HUES48 (cell line): ENCODE results near the gene SMC4.

Experiments
- H3K27ac ChIP-seq: one replicate; pipeline ENCODE4 v1.7.0; 2013; ENCODE audit warnings: low read depth, low read length, inconsistent platforms
- H3K27me3 ChIP-seq: 2 replicates; pipeline ENCODE4 v1.6.1; 2013; ENCODE audit warnings: mild to moderate bottlenecking, low read length; ENCODE audit not compliant: control insufficient read depth, insufficient read depth
- H3K36me3 ChIP-seq: 2 replicates; pipeline ENCODE4 v1.6.1; 2013; ENCODE audit warnings: low read length; ENCODE audit not compliant: control insufficient read depth, insufficient read depth
- H3K4me1 ChIP-seq: 2 replicates; pipeline ENCODE4 v1.6.1; 2013; ENCODE audit warnings: mild to moderate bottlenecking, low read length; ENCODE audit not compliant: control insufficient read depth, insufficient read depth
- H3K4me3 ChIP-seq: 2 replicates; pipeline ENCODE4 v1.5.1; 2013; ENCODE audit warnings: mild to moderate bottlenecking, low read depth, low read length
- H3K9ac ChIP-seq: 2 replicates; pipeline ENCODE4 v1.6.1; 2013; ENCODE audit warnings: mild to moderate bottlenecking, low read depth, low read length, moderate library complexity
- H3K9me3 ChIP-seq: 2 replicates; pipeline ENCODE4 v1.6.1; 2013; ENCODE audit warnings: low read length; ENCODE audit not compliant: control insufficient read depth, insufficient read depth

Gene SMC4

DNA sequence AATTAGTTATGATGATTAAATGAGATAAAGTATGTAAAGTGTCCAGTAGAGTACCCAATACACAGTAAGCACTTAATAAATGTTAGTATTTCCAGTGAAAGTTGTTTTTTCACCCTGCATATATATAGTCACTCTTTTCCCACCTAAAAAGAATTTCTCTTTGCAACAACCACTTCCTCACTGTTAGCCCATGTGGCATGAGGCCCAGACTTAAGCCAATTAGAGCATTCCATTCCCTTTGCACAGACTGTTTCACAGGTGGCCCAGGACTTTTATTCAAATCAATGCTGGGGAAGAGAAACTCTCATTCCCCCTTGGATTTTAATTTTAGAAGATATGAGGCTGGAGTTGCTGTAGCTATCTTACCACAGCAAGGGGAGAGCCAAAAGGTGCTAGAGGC, 4.2 kb upstream of the SMC4 start:
- no peaks in the 10 kb centered on the region for H3K27me3 ChIP-seq
- peak overlapping the region; percentile 63 for H3K27ac ChIP-seq
- no peak overlapping the region for H3K4me3 ChIP-seq
- H3K36me3 ChIP-seq, result no peaks in the 10 kb centered on the region
- H3K9ac ChIP-seq, result no peak overlapping the region
- peaks cover 4% of the 10 kb centered on the region; the same call in 1 of the 2 replicates for H3K4me1 ChIP-seq
- H3K9me3 ChIP-seq, result no peaks in the 10 kb centered on the region

DNA sequence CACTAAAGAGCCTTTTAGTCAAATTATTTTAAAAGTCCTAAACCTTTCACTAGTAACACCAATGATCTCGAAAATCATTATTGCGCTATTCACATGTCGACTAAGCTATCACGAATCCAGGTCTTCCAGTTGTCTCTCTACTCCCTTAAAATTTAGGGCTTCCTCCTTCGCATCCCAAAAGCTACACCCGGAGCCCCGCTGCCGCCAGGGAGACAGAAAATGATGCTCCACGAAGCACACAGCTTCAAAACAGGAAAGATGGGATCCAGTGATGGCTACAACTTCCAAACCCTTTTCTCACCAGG, 678 bp upstream of the SMC4 start:
- Histone ChIP-seq H3K4me1 (peaks cover 23% of the 10 kb centered on the region), H3K27me3 (no peaks in the 10 kb centered on the region), H3K9ac (peak overlapping the region; percentile 79), H3K9me3 (no peaks in the 10 kb centered on the region), H3K27ac (peak overlapping the region; percentile 100), H3K36me3 (peaks cover 21% of the 10 kb centered on the region), H3K4me3 (peak overlapping the region; percentile 97)

DNA sequence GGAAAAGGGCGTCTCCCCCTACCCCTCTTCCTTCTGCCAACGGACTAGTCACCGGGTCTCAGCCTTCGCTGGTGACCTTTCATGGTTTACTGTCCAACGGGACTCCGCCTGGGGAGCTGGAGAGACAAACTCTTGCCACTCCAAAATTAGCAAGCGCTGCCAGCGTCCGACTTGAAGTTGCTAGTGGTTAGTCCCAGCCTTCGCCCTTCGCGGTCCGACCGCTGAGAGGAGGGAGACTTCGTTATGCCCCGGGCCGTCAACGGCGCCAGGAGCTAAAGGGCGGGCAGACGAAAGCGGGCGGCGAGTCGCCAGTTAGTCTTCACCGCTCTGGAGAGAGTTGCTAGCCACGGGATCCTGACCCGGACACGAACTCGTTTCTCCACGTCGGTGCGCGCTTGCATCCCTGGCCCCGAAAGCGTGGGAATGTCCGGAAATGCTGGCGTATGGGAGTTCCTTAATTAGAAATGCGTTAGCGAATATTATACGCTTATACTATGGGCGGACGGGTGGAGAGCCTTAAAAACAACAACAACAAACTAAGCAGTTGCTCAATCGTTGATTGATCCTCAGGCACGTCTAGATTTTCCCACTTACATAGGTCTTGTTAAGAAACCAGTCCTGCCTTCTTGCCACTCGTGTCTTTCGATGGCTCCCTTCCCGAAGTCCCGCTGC, 716 bp downstream of the SMC4 start:
- Histone ChIP-seq H3K27me3 (no peaks in the 10 kb centered on the region), H3K4me3 (peak overlapping the region; percentile 97), H3K36me3 (peaks cover 35% of the 10 kb centered on the region), H3K9ac (peak overlapping the region; percentile 97), H3K4me1 (peaks cover 23% of the 10 kb centered on the region), H3K27ac (peak overlapping the region; percentile 100), H3K9me3 (no peaks in the 10 kb centered on the region)

DNA sequence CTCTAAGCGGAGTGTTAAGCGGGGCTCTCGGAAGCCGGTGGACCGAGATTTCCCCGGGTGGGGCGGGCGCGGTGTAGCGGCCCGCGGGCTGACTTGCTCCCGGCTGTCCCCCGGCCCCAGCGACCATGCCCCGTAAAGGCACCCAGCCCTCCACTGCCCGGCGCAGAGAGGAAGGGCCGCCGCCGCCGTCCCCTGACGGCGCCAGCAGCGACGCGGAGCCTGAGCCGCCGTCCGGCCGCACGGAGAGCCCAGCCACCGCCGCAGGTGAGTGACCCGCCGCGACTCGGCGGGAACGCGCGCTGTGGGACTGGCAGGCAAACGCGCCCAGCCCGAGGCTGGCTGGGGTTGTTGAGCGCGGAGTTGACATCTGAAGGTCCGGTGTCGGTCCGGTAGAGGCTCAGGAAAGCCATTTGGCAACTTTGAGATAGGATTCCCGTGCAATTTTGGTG, 1.3 kb downstream of the SMC4 start:
- H3K9me3 ChIP-seq, result no peaks in the 10 kb centered on the region
- no peaks in the 10 kb centered on the region for H3K27me3 ChIP-seq
- peak overlapping the region; percentile 97 for H3K9ac ChIP-seq
- peak overlapping the region; percentile 97 for H3K4me3 ChIP-seq
- H3K27ac ChIP-seq, result peak overlapping the region; percentile 100
- H3K4me1 ChIP-seq, result peaks cover 23% of the 10 kb centered on the region
- H3K36me3 ChIP-seq, result peaks cover 40% of the 10 kb centered on the region

DNA sequence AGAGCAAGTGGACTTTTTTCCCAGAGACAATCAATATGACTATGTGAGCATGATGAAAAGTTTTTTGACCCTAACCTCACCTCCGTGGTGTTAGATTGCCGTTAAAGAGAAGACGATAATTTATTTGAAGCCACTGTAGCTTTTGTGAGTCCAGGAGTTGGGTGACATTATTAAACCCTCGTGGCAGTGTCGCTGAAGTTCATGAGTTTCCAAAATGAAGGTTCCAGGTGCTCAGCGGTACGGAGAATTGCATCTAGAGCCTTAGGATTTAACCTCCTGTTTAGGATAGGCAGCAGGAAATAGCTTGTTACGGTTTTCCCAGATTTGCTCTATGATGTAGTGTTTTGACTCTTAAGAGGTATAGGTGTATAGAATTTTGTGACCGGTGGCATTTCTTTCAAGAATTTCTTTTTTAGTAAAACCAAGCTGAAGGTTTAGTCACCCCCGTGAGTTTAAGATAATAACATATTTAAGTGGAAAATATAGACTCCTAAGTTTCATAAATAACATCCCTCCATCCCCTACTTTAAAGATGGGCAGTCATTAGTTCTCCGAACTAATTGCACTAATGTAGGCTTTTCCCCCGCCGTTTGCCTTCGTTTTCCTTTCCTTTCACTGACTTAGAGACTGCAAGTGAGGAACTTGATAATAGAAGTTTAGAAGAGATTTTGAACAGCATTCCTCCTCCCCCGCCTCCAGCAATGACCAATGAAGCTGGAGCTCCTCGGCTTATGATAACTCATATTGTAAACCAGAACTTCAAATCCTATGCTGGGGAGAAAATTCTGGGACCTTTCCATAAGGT, 2.0 kb downstream of the SMC4 start:
- Histone ChIP-seq H3K4me1 (peaks cover 23% of the 10 kb centered on the region), H3K27ac (no peak overlapping the region), H3K4me3 (peak overlapping the region; percentile 97), H3K9ac (peak overlapping the region; percentile 97), H3K36me3 (peaks cover 48% of the 10 kb centered on the region), H3K27me3 (no peaks in the 10 kb centered on the region), H3K9me3 (no peaks in the 10 kb centered on the region)

DNA sequence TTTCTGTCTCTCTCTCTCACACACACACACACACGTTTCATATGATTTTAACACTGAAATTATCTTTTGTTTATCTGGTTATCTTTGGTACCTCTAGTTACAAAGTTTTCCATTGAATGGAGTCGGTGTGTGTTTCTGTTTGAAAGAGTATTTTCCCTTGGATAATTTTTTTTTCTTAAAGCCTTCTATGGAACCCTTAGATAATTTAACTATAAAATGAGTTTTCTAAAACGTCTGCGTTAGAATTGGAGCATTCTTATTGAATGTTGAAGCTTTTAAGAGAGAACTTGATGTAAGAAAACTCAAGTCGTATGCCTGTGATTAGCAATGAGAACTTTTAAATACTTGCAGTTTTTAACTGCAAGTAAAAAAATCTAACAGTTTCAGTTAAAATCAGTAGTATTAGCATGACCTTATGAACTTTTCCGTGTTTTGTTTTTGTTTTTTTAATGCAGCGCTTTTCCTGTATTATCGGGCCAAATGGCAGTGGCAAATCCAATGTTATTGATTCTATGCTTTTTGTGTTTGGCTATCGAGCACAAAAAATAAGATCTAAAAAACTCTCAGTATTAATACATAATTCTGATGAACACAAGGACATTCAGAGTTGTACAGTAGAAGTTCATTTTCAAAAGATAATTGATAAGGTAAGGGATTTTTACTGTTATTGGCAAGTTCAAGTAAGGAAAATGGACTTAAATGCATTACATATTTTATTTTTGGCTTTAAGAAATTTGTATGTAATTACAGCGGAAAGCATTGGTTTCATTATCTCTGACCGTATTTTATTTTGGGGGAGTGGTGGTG, 3.0 kb downstream of the SMC4 start:
- Histone ChIP-seq H3K27ac (no peak overlapping the region), H3K36me3 (peaks cover 57% of the 10 kb centered on the region)

DNA sequence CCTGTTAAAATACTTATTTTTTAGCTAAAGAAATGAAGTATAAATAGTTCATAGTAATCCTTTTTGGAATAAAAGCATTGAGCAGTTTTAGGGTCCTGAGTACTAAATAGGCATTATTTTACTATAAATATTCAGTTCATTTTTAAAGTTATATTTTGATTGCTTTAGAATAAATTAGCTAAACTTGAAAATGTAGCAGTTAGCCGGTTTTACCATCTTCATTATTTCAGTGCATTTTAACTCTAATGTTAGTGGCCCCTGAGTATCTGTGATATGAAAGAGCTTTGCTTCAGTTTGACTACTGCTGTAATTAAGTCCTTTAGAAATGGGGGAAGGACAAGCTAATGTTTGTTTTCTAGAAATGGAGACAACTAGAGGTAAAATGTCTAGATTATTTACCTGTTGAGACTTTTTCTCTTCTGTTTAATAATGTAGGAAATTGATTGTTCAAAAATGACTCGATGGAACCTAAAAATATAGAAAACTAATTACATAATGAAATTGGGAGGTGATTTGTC, 3.6 kb downstream of the SMC4 start:
- peak overlapping the region; percentile 97 for H3K4me3 ChIP-seq
- H3K27ac ChIP-seq, result no peak overlapping the region

More for the DNA sequence above, 3.0 kb downstream of the SMC4 start:
- Histone ChIP-seq H3K4me3 (peak overlapping the region; percentile 97), H3K9me3 (no peaks in the 10 kb centered on the region), H3K9ac (no peak overlapping the region; the same call in 1 of the 2 replicates), H3K27me3 (no peaks in the 10 kb centered on the region), H3K4me1 (peaks cover 23% of the 10 kb centered on the region)

DNA sequence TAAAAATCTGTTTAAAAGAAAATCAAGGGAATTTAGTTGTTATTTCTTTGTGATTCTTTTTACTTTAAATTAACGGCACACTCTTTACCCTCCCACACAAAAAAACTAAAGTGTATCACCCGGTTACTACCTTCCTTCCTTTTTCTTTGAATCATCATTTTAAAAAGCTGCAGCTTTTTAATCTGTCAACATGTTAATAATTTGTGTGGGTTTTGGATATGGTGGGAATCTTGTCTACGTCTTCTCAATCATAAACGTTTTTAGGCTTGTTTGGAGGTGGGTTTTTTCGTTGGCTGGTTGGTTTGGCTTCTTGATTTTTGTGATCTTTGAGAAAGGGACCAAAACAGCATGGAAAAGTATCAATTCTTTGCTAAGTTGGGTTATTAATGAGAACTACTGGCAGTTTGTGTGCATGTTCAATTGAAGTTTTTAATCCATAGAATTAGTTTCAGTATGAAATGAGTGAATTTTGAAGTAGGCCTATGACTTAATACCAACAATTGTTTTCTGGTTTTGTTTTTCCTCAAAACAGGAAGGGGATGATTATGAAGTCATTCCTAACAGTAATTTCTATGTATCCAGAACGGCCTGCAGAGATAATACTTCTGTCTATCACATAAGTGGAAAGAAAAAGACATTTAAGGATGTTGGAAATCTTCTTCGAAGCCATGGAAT, 4.5 kb downstream of the SMC4 start:
- H3K9me3 ChIP-seq, result no peaks in the 10 kb centered on the region
- peaks cover 70% of the 10 kb centered on the region for H3K36me3 ChIP-seq
- no peak overlapping the region for H3K27ac ChIP-seq
- H3K4me1 ChIP-seq, result peaks cover 19% of the 10 kb centered on the region
- H3K4me3 ChIP-seq, result no peak overlapping the region
- H3K9ac ChIP-seq, result no peak overlapping the region
- H3K27me3 ChIP-seq, result no peaks in the 10 kb centered on the region

More for the DNA sequence above, 3.6 kb downstream of the SMC4 start:
- Histone ChIP-seq H3K9me3 (no peaks in the 10 kb centered on the region), H3K27me3 (no peaks in the 10 kb centered on the region), H3K36me3 (peaks cover 64% of the 10 kb centered on the region), H3K9ac (no peak overlapping the region; the same call in 1 of the 2 replicates), H3K4me1 (peaks cover 21% of the 10 kb centered on the region)

DNA sequence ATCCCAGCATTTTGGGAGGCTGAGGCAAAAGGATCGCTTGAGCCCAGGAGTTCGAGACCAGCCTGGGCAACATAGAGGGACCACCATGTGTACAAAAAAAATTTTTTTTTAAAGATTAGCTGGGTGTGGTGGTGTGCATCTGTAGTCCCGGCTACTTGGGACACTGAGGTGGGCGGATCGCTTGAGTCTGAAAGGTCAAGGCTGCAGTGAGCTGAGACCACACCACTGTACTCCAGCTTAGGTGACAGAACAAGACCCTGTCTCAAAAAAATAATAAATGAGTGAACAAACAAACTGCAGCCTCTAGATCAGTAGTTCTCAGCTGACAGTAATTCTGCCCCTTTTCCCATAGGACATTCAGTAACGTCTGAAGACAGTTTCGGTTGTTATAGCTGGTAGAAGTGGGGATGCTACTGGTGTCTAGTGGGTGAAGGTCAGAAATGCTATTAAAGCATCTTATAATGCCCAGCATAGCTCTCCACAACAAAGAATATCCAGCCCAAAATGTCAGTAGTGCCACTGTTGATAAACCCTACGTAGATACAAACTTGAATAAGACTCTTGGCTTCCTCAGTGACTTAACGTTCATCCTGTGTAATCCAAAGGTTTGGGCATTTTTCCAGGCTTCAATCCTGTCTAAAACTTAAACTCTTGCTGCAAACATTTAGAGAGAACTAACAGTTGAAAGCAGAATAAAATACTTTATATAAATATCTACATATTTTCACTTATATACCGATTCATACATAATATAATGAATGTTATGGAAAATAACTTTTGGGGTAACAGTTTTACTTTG, 10.6 kb downstream of the SMC4 start:
- Histone ChIP-seq H3K9me3 (no peaks in the 10 kb centered on the region), H3K36me3 (peaks cover 95% of the 10 kb centered on the region), H3K27me3 (no peaks in the 10 kb centered on the region), H3K27ac (no peak overlapping the region), H3K4me3 (no peak overlapping the region), H3K4me1 (no peaks in the 10 kb centered on the region), H3K9ac (no peak overlapping the region)

DNA sequence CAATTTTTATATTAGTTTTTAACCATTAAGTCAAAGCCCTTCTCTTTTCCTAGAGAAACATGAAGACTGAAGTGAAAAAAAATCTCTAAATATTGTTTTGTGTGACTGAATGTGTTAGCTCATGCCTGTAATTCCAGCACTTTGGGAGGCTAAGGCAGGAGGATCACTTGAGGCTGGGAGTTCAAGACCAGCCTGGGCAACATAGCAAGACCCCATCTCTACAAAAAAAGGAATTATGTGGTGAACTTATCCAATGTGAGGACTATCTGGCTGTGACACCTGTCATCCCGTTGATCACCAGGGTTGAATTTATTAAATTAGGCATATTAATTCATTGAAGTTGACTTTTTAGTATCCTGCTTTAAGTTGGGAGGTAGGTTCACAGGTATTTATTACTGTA, 13.0 kb downstream of the SMC4 start:
- Histone ChIP-seq H3K27me3 (no peaks in the 10 kb centered on the region), H3K9ac (no peak overlapping the region), H3K4me1 (no peaks in the 10 kb centered on the region), H3K27ac (no peak overlapping the region), H3K36me3 (peaks cover 95% of the 10 kb centered on the region), H3K4me3 (no peak overlapping the region), H3K9me3 (no peaks in the 10 kb centered on the region)
